Ramos (cell line): ENCODE measurements around the gene GPI.

Source experiments
- in situ Hi-C: fragments of 300-500 bp; cut with MboI; formaldehyde crosslinking; loops from one replicate; pipeline ENCODE4 v1.14.3; 2022; ENCODE audit warnings: low sequenced_read_pairs; ENCODE audit not compliant: unreplicated experiment

GPI gene

GRCh38 chr19:34336781-34337271 lies 28.2 kb upstream of the GPI start:
- in situ Hi-C loops: loop anchor here (25.0 kb wide), 1 partner anchor 550 kb away; the partner anchor contains the start of gene KCTD15

GRCh38 chr19:34337739-34338138 lies 27.3 kb upstream of the GPI start:
- in situ Hi-C loops: loop anchor here (25.0 kb wide), 1 partner anchor 550 kb away; the partner anchor contains the start of gene KCTD15

DNA sequence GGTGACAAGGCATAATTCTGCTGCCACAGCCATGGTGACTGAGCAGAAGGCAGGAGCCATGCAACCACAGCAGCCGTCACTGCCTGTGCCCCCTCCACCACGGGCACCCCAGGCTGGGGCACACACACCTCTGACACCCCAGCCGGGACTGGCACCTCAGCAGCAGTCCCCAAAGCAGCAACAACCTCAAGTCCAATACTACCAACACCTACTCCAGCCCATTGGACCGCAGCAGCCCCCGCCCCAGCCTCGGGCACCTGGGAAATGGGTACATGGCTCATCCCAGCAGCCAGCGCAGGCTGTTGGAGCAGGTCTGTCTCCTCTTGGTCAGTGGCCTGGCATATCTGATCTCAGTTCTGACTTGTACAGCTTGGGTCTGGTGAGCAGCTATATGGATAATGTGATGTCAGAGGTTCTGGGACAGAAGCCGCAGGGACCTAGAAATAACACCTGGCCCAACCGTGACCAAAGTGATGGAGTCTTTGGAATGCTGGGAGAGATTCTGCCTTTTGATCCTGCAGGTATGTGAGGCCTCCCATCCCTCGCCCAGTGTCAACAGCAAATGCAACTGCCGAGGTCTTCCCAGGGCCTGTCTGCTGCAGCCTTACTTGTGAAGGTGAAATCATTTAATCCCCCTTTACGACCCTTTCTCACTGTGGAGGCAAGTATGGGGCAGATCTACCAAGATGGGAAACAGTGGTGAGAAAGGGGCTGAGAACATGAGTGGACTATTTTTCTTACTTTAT lies 22.9 kb upstream of the GPI start:
- in situ Hi-C loops: loop anchor here (5.0 to 25.0 kb wide), 2 partner anchors 100 to 555 kb away; partner anchors contain the start of gene KCTD15

DNA sequence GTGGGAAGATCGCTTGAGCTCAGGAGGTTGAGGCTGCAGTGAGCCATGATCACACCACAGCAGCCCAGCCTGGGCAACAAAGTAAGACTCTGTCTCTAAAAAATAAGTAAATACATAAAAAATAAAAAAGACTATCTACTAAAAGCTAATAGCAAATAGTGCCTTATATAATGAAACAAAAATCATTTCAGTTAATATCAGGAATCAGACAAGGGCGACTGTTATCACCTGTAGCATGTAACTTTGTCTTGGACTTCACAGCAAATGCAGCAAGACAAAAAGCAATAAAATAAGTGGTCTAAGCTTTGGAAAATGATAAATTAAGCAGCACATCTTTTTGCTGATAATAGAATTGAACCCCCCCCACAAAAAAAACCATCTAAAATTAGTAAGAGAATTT lies 21.2 kb upstream of the GPI start:
- in situ Hi-C loops: loop anchor here (5.0 to 25.0 kb wide), 2 partner anchors 101 to 556 kb away; partner anchors contain the start of gene KCTD15

GRCh38 chr19:34345947-34346351 lies 19.0 kb upstream of the GPI start:
- in situ Hi-C loops: loop anchor here (25.0 kb wide), 1 partner anchor 559 kb away; the partner anchor contains the start of gene KCTD15

DNA sequence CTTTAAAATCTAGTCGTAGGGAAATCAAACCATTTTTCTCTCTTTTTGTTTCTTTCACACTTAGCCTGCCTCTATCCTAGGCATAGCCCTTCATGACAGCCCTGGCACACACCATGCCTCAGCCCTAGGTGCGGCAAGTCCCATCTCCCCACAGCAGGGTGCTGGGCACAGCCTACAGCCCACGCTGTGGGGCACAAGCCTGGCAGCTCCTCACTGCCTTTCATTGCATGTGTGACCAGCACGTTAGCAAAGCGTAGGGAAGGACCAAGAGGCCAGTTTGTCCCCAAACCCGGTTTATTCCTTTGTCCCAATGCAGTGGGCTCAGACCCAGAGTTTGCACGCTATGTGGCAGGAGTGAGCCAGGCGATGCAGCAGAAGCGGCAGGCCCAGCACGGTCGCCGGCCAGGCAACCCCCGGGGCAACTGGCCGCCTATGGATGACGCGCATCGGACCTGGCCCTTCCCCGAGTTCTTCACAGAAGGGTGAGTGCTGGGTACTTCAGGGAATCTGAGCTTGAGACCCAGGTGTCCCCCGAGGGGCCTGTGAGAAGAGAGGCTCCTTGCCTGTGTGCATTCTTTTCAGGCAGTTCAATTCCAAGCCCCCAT lies 17.3 kb upstream of the GPI start:
- in situ Hi-C loops: loop anchor here (25.0 kb wide), 1 partner anchor 560 kb away; the partner anchor contains the start of gene KCTD15

GRCh38 chr19:34348899-34349487 lies 16.0 kb upstream of the GPI start:
- in situ Hi-C loops: loop anchor here (25.0 kb wide), 1 partner anchor 562 kb away; the partner anchor contains the start of gene KCTD15

GRCh38 chr19:34350161-34350561 lies 14.8 kb upstream of the GPI start:
- in situ Hi-C loops: no loop called here

GRCh38 chr19:34351382-34351826 lies 13.6 kb upstream of the GPI start:
- in situ Hi-C loops: no loop called here

DNA sequence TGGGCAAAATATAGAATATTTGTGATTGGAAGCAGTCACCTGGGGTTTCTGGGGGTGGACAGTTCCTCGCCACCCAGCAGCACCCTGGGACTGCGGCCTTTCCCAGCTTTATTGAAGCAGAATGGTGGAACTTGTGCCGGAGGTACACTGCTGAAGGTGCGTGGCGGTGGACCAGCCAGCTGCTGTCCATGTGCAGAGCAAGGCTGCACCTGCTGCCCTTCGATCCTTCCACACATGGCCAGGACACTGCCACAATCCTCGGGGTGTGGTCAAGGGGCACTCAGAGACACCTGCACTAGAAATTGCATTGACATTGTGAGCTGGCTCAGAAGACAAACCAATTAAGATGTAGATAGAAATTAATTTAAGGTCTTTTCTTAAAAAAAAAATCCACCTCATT lies 11.4 kb upstream of the GPI start:
- in situ Hi-C loops: no loop called here

- in situ Hi-C loops: no loop called here
Measured at GRCh38 chr19:34355201-34355600, 9.8 kb upstream of the GPI start.

- in situ Hi-C loops: no loop called here
Measured at GRCh38 chr19:34356875-34357274, 8.1 kb upstream of the GPI start.

GRCh38 chr19:34357431-34357830 lies 7.6 kb upstream of the GPI start:
- in situ Hi-C loops: no loop called here

DNA sequence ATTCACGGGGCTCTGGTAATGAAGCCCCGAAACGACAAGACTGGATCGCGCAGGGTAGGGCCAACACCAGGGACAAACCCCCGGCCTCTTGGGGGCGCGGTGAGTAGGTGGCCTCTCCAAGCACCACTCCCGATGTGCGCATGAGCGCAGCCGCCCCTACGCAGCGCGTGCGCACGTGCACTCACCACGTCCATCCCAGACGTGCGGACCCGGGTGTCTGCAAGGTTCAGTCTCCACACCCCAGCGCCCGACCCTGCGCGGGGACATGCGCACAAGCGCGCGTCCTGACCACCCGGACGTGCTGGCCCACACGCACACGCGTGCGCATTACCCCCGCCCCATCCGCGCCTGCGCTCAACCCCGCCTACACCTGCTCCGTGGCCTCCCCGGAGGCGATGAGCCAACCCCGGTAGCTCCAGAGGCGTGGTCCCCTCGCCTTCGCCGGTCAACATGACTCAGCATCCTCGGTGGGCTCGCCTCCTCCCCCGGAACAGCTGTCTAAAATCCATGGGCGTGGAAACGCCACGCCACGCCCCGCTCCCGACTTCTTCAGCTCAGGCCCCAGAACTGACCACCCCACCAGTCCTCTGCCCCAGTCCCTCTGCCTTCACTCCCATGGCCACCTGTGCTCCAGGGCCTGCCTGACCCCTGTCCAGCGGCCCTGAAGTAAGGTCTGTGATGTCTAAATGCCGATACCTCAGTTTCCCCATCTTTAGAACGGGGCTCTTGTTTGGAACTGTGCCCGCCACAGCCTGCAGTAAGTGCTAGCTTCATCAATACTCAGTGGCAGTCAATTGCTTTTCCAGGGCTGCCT lies 5.6 kb upstream of the GPI start:
- in situ Hi-C loops: no loop called here

DNA sequence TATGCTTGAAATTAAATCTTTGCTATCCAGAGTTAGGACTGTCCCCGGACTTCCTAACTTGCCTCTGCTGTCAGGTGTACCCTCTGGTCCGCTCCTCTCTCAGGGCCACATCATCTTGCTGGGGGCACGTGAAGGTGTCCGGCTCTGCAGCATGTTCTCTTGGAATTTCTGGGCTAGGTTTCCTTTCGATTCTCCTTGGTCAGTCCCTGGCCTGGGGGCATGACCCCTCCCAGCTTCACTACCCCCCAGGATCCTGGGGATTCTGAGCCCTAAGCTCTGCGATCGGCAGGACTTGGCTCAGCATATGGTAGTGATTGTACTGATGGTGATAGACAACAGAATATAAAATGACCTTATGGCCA lies 5.1 kb upstream of the GPI start:
- in situ Hi-C loops: no loop called here

DNA sequence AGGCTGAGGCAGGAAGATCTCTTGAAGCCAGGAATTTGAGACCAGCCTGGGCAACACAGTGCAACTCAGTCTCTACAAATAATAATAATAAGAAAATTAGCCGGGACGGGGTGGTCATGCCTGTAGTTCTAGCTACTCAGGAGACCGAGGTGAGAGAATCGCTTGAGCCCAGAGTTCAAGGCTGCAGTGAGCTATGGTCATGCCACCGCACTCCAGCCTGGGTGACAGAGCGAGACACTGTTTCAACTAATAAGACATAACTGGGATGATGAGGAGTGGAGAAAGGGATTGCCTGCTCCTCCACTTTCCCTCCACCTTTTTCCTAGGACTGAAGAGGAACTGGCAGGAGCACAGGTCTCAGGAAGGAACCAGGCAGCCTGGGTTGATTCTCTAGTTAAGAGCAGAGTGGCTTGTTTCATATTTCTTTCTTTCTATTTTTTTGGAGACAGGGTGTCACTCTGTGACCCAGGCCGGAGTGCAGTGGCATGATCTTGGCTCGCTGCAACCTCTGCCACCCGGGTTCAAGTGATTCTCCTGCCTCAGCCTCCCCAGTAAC lies 4.6 kb upstream of the GPI start:
- in situ Hi-C loops: no loop called here

- in situ Hi-C loops: no loop called here
Measured at GRCh38 chr19:34362679-34363069, 2.3 kb upstream of the GPI start.

DNA sequence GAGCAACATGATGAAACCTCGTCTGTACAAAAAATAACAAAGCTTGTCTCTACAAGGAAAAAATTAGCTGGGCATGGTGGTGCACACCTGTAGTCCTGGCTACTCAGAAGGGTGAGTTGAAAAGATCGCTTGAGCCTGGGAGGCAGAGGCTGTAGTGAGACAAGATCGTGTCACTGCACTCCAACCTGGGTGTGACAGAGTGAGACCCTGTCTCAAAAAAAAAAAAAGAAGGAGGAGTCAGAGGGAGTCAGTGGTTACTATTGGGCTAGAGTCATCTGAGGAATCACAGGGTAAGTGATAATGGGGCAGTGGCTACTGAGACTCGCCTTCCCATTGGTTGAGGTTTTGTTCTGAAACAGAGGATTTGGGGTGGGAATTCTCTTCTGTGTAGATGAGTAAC lies 1.9 kb upstream of the GPI start:
- in situ Hi-C loops: no loop called here

DNA sequence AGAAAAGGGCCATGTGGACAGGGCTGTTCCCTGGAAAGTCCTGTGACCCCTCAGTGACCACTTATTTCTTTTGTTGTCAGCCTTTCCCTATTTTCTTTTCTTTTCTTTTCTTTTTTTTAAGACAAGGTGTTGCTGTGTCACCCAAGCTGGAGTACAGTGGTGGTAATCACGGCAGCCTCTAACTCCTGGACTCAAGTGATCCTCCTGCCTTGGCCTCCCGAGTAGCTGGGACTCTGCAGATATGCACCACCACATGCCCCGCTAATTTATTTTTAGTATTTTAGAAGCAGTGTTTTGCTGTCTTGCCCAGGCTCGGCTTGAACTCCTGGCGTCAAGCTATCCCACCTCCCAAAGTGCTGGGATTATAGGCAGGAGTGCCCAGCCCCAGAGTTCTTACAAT lies 1.1 kb upstream of the GPI start:
- in situ Hi-C loops: no loop called here

DNA sequence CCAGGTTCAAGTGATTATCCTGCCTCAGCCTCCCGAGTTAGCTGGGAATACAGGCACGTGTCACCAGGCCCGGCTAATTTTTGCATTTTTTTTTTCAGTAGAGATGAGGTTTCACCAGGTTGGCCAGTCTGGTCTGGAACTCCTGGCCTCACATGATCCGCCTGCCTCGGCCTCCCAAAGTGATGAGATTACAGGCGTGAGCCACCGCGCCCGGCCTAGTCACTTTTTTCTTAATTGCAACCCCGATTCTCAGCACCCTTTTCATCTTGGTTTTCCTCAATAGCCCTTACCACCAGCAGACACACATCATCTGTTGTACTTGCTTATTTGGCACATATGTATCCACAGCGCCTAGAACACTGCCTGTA lies 550 bp upstream of the GPI start:
- in situ Hi-C loops: no loop called here
